ENCODE measurements around the gene FBXL16. TPM values are rescaled to one million over a fixed set of nuclear protein-coding genes. Genes with fewer than 3 reads are reported as not detected.

The FBXL16 gene
- total RNA-seq, 1 experiment from 2014 or later = 22.2 TPM

DNA sequence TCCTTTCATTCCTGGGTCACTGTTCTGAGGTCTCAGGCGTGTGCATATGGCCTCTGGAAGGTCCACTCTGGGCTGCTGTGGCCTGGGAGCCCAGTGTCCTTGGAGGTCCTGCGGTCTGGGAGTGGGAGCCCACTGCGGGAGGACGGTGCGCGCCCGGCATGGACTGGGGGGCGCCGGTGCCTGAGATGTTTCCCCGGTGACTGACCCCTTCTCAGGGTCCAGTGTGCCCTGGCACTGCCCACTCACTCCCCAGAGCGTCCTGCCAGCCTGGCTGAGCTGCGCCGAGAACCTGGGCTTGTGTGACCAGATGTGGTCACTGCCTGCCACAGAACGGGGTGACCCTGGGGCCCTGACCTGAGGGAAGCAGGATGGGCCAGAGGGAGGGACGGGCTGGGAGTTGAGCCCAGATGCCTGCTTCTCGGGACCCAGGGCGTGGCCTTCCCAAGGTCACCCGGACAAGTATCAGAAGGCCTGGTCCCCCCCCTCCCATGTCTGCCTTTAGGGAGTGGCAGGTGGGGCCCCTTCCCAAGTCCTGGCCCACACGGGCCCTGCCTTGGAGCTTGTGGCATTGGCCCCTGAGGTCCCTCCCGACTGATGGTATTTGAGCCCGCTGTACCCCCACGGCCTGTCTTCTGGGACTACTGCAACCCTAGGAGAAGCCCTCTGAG is 31.3 kb downstream of the FBXL16 start:
- ChIA-PET CTCF (no interaction called here), POLR2A (ENCODE audit: unreplicated experiment) (no interaction called here)
- H3K36me3 ChIP-seq (ENCODE audit: low read depth) = no peaks in the 10 kb centered on the region
- H3K4me1 ChIP-seq (replicated peaks; ENCODE audit: insufficient read depth) = peaks cover under 1% of the 10 kb centered on the region; the same call in 1 of the 2 replicates
- no peak overlapping the region for H3K4me2 ChIP-seq
- H3K9me2 ChIP-seq (ENCODE audit: insufficient read depth) = no peaks in the 10 kb centered on the region
- intact Hi-C loops (cut with micrococcal nuclease; ENCODE audit: unreplicated experiment) = no loop called here
- no peak overlapping the region for H3K27ac ChIP-seq
- TF ChIP-seq, protein P1, sequence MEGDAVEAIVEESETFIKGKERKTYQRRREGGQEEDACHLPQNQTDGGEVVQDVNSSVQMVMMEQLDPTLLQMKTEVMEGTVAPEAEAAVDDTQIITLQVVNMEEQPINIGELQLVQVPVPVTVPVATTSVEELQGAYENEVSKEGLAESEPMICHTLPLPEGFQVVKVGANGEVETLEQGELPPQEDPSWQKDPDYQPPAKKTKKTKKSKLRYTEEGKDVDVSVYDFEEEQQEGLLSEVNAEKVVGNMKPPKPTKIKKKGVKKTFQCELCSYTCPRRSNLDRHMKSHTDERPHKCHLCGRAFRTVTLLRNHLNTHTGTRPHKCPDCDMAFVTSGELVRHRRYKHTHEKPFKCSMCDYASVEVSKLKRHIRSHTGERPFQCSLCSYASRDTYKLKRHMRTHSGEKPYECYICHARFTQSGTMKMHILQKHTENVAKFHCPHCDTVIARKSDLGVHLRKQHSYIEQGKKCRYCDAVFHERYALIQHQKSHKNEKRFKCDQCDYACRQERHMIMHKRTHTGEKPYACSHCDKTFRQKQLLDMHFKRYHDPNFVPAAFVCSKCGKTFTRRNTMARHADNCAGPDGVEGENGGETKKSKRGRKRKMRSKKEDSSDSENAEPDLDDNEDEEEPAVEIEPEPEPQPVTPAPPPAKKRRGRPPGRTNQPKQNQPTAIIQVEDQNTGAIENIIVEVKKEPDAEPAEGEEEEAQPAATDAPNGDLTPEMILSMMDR (conservative IDR thresholded peaks at IDR 0.05) = no peak
- no peak for TF ChIP-seq EZH2 (IDR thresholded peaks at IDR 0.05; ENCODE audit: low read depth)
- BruUV-seq (replicated peaks) = no TSS peak
- no peak overlapping the region for H2AFZ ChIP-seq
- no peaks in the 10 kb centered on the region for H3K9me3 ChIP-seq (ENCODE audit: insufficient read depth, low read depth)
- peaks cover 13% of the 10 kb centered on the region; the same call in 1 of the 2 replicates for H3F3A ChIP-seq (ENCODE audit: insufficient read depth, low read depth)
- no peaks in the 10 kb centered on the region for H3K27me3 ChIP-seq (ENCODE audit: insufficient read depth, low read depth)
- no peak overlapping the region for H3K4me3 ChIP-seq
- H4K20me1 ChIP-seq (ENCODE audit: insufficient read depth) = no peaks in the 10 kb centered on the region; the same call in 1 of the 2 replicates
- DNase-seq = no peak
- peaks cover 7% of the 10 kb centered on the region; the same call in 1 of the 2 replicates for H3K79me2 ChIP-seq (ENCODE audit: low read depth)

DNA sequence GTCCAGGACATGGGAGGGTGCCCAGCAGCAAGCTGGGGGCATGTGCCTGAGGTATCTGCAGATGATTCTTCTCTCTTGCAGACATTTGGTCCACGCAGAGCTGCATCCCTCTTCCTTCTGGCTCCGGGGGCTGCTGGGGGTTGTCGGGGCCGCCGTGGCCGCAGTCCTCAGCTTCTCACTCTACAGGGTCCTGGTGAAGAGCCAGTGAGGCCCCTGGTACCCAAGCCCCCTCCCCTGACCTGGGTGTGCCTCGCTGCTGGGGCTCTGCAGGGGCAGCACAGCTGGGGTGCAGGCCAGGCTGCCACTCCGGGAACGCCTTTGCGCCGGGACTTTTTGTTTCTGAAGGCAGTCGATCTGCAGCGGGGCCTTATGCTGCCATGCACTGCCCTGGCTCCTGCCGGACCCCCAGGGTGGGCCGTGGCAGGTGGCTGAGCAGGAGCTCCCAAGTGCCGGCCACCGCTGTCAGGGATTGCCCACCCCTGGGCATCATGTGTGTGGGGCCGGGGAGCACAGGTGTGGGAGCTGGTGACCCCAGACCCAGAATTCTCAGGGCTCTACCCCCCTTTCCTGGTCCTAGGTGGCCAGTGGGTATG is 32.1 kb downstream of the FBXL16 start:
- Histone ChIP-seq H3K27me3 (ENCODE audit: insufficient read depth, low read depth) (no peaks in the 10 kb centered on the region), H3K36me3 (ENCODE audit: low read depth) (no peaks in the 10 kb centered on the region), H3K4me3 (no peak overlapping the region), H3K9me3 (ENCODE audit: insufficient read depth, low read depth) (no peaks in the 10 kb centered on the region), H3K9me2 (ENCODE audit: insufficient read depth) (no peaks in the 10 kb centered on the region), H3K27ac (no peak overlapping the region), H3F3A (ENCODE audit: insufficient read depth, low read depth) (peaks cover 10% of the 10 kb centered on the region; the same call in 1 of the 2 replicates), H3K4me1 (replicated peaks; ENCODE audit: insufficient read depth) (peaks cover 5% of the 10 kb centered on the region; the same call in 1 of the 2 replicates), H2AFZ (no peak overlapping the region), H3K4me2 (no peak overlapping the region), H4K20me1 (ENCODE audit: insufficient read depth) (no peaks in the 10 kb centered on the region; the same call in 1 of the 2 replicates), H3K79me2 (ENCODE audit: low read depth) (peaks cover 16% of the 10 kb centered on the region)
- ChIA-PET CTCF (no interaction called here), POLR2A (ENCODE audit: unreplicated experiment) (interaction anchor here (0.6 kb wide), 1 partner anchor 86 kb away, joined by 3 read pairs; no protein-coding TSS in a partner anchor)
- DNase-seq = no peak
- intact Hi-C loops (cut with micrococcal nuclease; ENCODE audit: unreplicated experiment) = no loop called here
- no TSS peak for BruUV-seq (replicated peaks)
- TF ChIP-seq, protein P1 (conservative IDR thresholded peaks at IDR 0.05) = no peak
- no peak for TF ChIP-seq EZH2 (IDR thresholded peaks at IDR 0.05; ENCODE audit: low read depth)

DNA sequence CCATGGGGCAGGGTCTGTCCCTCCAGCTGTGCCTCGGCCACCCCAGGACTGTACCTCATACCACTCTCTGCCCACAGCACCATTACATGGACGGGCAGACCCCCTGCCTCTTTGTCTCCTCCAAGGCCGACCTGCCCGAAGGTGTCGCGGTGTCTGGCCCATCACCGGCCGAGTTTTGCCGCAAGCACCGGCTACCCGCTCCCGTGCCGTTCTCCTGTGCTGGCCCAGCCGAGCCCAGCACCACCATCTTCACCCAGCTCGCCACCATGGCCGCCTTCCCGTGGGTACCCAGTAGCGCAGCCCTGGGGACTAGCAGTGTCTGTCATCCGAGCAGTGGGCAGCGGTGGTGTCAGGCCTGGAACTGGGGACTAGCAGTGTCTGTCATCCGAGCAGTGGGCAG is 32.8 kb downstream of the FBXL16 start:
- DNase-seq = no peak
- CTCF ChIA-PET = no interaction called here
- H4K20me1 ChIP-seq (ENCODE audit: insufficient read depth) = no peaks in the 10 kb centered on the region; the same call in 1 of the 2 replicates

More for the DNA sequence above, 32.8 kb downstream of the FBXL16 start:
- H3K27ac ChIP-seq = no peak overlapping the region
- intact Hi-C loops (cut with micrococcal nuclease; ENCODE audit: unreplicated experiment) = no loop called here
- peaks cover 5% of the 10 kb centered on the region; the same call in 1 of the 2 replicates for H3K4me1 ChIP-seq (replicated peaks; ENCODE audit: insufficient read depth)
- no peaks in the 10 kb centered on the region for H3K36me3 ChIP-seq (ENCODE audit: low read depth)
- POLR2A ChIA-PET (ENCODE audit: unreplicated experiment) = no interaction called here
- no peak for TF ChIP-seq EZH2 (IDR thresholded peaks at IDR 0.05; ENCODE audit: low read depth)
- TF ChIP-seq, protein P1 (conservative IDR thresholded peaks at IDR 0.05) = no peak
- peaks cover 21% of the 10 kb centered on the region for H3K79me2 ChIP-seq (ENCODE audit: low read depth)
- H3K9me3 ChIP-seq (ENCODE audit: insufficient read depth, low read depth) = no peaks in the 10 kb centered on the region
- no peak overlapping the region for H3K4me3 ChIP-seq
- BruUV-seq (replicated peaks) = no TSS peak
- no peak overlapping the region for H2AFZ ChIP-seq
- no peak overlapping the region for H3K4me2 ChIP-seq
- no peaks in the 10 kb centered on the region for H3K9me2 ChIP-seq (ENCODE audit: insufficient read depth)
- H3K27me3 ChIP-seq (ENCODE audit: insufficient read depth, low read depth) = no peaks in the 10 kb centered on the region
- peaks cover 6% of the 10 kb centered on the region; the same call in 1 of the 2 replicates for H3F3A ChIP-seq (ENCODE audit: insufficient read depth, low read depth)

Data from PC-9 (cell line).